ENCODE results near the gene AKR1B15.

DNA sequence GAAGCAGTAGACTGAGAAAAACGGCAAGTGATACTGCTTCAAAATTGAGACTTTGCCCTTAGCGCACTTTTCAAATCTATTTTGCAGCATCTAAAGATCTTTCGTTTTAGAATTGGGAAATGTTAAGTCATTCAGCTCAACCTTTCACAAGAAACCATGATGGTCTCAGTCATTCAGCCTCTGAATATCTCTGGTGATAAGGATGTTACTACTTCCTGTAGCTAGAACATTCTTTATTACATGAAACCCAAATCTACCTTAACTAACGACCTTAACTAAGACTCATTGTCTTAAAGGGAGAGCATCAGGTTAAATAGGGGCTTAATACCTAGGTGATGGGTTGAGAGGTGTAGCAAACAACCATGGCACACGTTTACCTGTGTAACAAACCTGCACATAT, 47.9 kb upstream of the AKR1B15 start:
- TF ChIP-seq, protein P1, sequence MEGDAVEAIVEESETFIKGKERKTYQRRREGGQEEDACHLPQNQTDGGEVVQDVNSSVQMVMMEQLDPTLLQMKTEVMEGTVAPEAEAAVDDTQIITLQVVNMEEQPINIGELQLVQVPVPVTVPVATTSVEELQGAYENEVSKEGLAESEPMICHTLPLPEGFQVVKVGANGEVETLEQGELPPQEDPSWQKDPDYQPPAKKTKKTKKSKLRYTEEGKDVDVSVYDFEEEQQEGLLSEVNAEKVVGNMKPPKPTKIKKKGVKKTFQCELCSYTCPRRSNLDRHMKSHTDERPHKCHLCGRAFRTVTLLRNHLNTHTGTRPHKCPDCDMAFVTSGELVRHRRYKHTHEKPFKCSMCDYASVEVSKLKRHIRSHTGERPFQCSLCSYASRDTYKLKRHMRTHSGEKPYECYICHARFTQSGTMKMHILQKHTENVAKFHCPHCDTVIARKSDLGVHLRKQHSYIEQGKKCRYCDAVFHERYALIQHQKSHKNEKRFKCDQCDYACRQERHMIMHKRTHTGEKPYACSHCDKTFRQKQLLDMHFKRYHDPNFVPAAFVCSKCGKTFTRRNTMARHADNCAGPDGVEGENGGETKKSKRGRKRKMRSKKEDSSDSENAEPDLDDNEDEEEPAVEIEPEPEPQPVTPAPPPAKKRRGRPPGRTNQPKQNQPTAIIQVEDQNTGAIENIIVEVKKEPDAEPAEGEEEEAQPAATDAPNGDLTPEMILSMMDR (conservative IDR thresholded peaks at IDR 0.05): no peak
- no peak for TF ChIP-seq ZFX (IDR thresholded peaks at IDR 0.05)

Measured in C4-2B (cell line).